Measurements from ENCODE around the gene JMJD1C. TPM values are rescaled to one million over a fixed set of nuclear protein-coding genes. Genes with fewer than 3 reads are reported as not detected.

The JMJD1C gene
- total and polyA plus RNA-seq, 10 of the 15 experiments (the other 5 are each of a cell fraction or from before 2014, with no cell fraction given) = 31.2 to 83.3 (median 49.5) TPM

- TF ChIP-seq CHD2 (IDR thresholded peaks at IDR 0.05; ENCODE audit: borderline replicate concordance, low read depth, low read length) = no peak
- TF ChIP-seq JUNB (IDR thresholded peaks at IDR 0.05) = no peak
- TF ChIP-seq ZNF217 (IDR thresholded peaks at IDR 0.05) = no peak
Measured at GRCh38 chr10:63429281-63429680, 36.5 kb downstream of the JMJD1C start (continued).

- Histone ChIP-seq H3K79me2 (ENCODE audit: control insufficient read depth, insufficient read depth, low read length) (peaks cover 22% of the 10 kb centered on the region), H3K4me1 (ENCODE audit: control insufficient read depth, insufficient read depth, low read length) (peaks cover 2% of the 10 kb centered on the region; the same call in 1 of the 2 replicates), H3K27me3 (replicated peaks in 1 of 2; ENCODE audit: control insufficient read depth in 2 of 2, insufficient read depth in 2 of 2, low read length in 1 of 2) (no peaks in the 10 kb centered on the region), H3K36me3 (ENCODE audit: control insufficient read depth in 2 of 2, insufficient read depth in 2 of 2, low read length in 1 of 2) (no peaks in the 10 kb centered on the region; a peak in 1 of 4 replicates), H3K4me3 (no peak overlapping the region), H2AFZ (ENCODE audit: control insufficient read depth, low read depth, low read length) (no peak overlapping the region), H4K20me1 (ENCODE audit: control insufficient read depth, insufficient read depth) (no peaks in the 10 kb centered on the region), H3K4me2 (ENCODE audit: control insufficient read depth, insufficient read depth) (no peak overlapping the region), H3K9me3 (replicated peaks; ENCODE audit: control insufficient read depth, insufficient read depth, low read length) (peaks cover 2% of the 10 kb centered on the region; the same call in 2 of the 3 replicates), H3K27ac (ENCODE audit: control insufficient read depth, insufficient read depth) (no peak overlapping the region), H3K9ac (ENCODE audit: control insufficient read depth, insufficient read depth, low read length) (no peak overlapping the region)
- ChIA-PET POLR2A (no interaction called here), SMC1A (ENCODE audit: uncharacterized antibody, unreplicated experiment) (interaction anchor here (0.9 kb wide), 1 partner anchor 9 kb away, joined by 3 read pairs; no protein-coding TSS in a partner anchor), CTCF (no interaction called here), RAD21 (ENCODE audit: unreplicated experiment) (no interaction called here)
- intact Hi-C loops (cut with micrococcal nuclease; ENCODE audit: unreplicated experiment) (no loop called here), in situ Hi-C loops (cut with MboI) (no loop called here)
- ATAC-seq = no peak
- no peak for DNase-seq (ENCODE audit: low read depth, low spot score)
- no peak for FAIRE-seq
- 97% methylated on average over 19 of the region's 19 CpGs for WGBS (ENCODE audit: insufficient coverage, insufficient replicate concordance, low lambda C conversion rate, missing lambda C conversion rate)
- BruUV-seq (replicated peaks) = no TSS peak
- TF ChIP-seq FOXM1 (IDR thresholded peaks at IDR 0.05; ENCODE audit: low read depth, low read length) (no peak), E2F4 (IDR thresholded peaks at IDR 0.05; ENCODE audit: low read depth, low read length) (no peak), ASH2L (IDR thresholded peaks at IDR 0.05; ENCODE audit: borderline replicate concordance, low read depth) (no peak), PRDM15 (CRISPR knock-in tag; IDR thresholded peaks at IDR 0.05) (no peak), ZZZ3 (IDR thresholded peaks at IDR 0.05; ENCODE audit: control insufficient read depth, insufficient read length, low read depth) (no peak), CREM (IDR thresholded peaks at IDR 0.05; ENCODE audit: low read depth) (no peak), ZNF622 (IDR thresholded peaks at IDR 0.05) (no peak), BCL3 (IDR thresholded peaks at IDR 0.05; ENCODE audit: borderline replicate concordance, insufficient read depth, low read depth, low read length, poor library complexity, severe bottlenecking) (no peak), REST (IDR thresholded peaks at IDR 0.05; ENCODE audit: low read depth, low read length) (no peak), SREBF2 (IDR thresholded peaks at IDR 0.05; ENCODE audit: low read length) (no peak), IRF4 (IDR thresholded peaks at IDR 0.05; ENCODE audit: low read depth, low read length) (no peak), STAT1 (conservative IDR thresholded peaks at IDR 0.05) (no peak)
Measured at GRCh38 chr10:63427013-63427412, 38.8 kb downstream of the JMJD1C start.

Measured in GM12878 (cell line).